Measurements from ENCODE around the gene NR4A1. TPM values are rescaled to one million over a fixed set of nuclear protein-coding genes. Genes with fewer than 3 reads are reported as not detected.

The NR4A1 gene
- 9.3 TPM for polyA plus RNA-seq

- Mint-ChIP-seq H3K36me3 (no peaks in the 10 kb centered on the region), H3K4me1 (peaks cover 13 to 21% (median 20%) of the 10 kb centered on the region in 3 donors), H3K9me3 (no peaks in the 10 kb centered on the region), H3K4me3 (peak within 1 kb of the TSS; percentile 93 to 97 (median 96)), H3K27ac (peak within 1 kb of the TSS; percentile 97 to 98 (median 98)), H3K27me3 (no peaks in the 10 kb centered on the region)
Observed at GRCh38 chr12:52050758-52051541, at the start of gene NR4A1. Gene NR4A1 (plus strand): TSS chr12:52051442. CDS start chr12:52054329, 2,887 bp downstream.

DNA sequence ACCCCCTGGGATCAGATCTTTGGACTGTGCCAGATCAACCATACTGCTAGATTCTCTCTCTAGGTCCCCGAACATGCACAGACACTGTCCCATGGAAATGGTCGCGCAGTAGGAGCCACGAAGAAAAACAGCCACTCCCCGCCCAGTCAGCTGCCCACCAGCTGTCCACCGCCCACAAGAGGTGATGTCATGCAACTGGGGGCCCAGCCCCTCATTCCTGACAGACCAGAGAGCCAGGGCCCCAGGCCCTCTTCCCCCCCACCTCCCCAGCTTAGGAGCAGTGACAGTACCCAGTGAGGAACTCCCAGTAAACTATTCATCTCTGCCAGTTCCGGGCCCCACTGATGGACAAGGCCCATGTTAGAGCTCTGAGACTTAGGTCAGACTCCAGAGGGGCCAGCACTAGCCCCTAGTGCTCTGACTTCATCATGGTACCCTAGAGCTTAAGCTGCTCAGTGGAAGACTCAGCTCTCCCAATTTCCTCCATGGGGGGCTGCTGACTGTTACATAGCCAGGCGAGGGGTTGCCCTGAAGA is 48.2 kb upstream of the NR4A1 start:
- Mint-ChIP-seq H3K36me3 (no peaks in the 10 kb centered on the region), H3K27ac (peak overlapping the region in 2 of 3 donors; percentile 46 to 81), H3K27me3 (peaks cover 2% of the 10 kb centered on the region), H3K9me3 (no peaks in the 10 kb centered on the region), H3K4me1 (peaks cover 6 to 14% (median 11%) of the 10 kb centered on the region in 3 donors), H3K4me3 (peak overlapping the region in 1 of 4 donors; percentile 16)

GRCh38 chr12:52003591-52003990 is 47.7 kb upstream of the NR4A1 start:
- Mint-ChIP-seq H3K4me3 (peak overlapping the region in 1 of 4 donors; percentile 16), H3K9me3 (no peaks in the 10 kb centered on the region), H3K4me1 (peaks cover 9 to 15% (median 14%) of the 10 kb centered on the region in 3 donors), H3K27ac (peak overlapping the region in 2 of 3 donors; percentile 46 to 81), H3K27me3 (peaks cover 4% of the 10 kb centered on the region), H3K36me3 (peaks cover 3% of the 10 kb centered on the region)

- no peaks in the 10 kb centered on the region for H3K9me3 Mint-ChIP-seq
- peak overlapping the region in 2 of 3 donors; percentile 47 to 81 for H3K27ac Mint-ChIP-seq
- peak overlapping the region in 1 of 4 donors; percentile 31 for H3K4me3 Mint-ChIP-seq
- peaks cover 9 to 16% (median 14%) of the 10 kb centered on the region in 3 donors for H3K4me1 Mint-ChIP-seq
- H3K36me3 Mint-ChIP-seq: peaks cover 3% of the 10 kb centered on the region
- peaks cover 4% of the 10 kb centered on the region for H3K27me3 Mint-ChIP-seq
Observed at GRCh38 chr12:52004042-52004648, 47.1 kb upstream of the NR4A1 start.

GRCh38 chr12:52005218-52005902 is 45.9 kb upstream of the NR4A1 start:
- H3K27me3 Mint-ChIP-seq: peaks cover 4% of the 10 kb centered on the region
- H3K27ac Mint-ChIP-seq: peak overlapping the region; percentile 88 to 98 (median 97)
- peaks cover 9 to 19% (median 14%) of the 10 kb centered on the region in 3 donors for H3K4me1 Mint-ChIP-seq
- peaks cover 3% of the 10 kb centered on the region for H3K36me3 Mint-ChIP-seq
- H3K9me3 Mint-ChIP-seq: no peaks in the 10 kb centered on the region
- peak overlapping the region; percentile 69 to 92 (median 86) for H3K4me3 Mint-ChIP-seq

DNA sequence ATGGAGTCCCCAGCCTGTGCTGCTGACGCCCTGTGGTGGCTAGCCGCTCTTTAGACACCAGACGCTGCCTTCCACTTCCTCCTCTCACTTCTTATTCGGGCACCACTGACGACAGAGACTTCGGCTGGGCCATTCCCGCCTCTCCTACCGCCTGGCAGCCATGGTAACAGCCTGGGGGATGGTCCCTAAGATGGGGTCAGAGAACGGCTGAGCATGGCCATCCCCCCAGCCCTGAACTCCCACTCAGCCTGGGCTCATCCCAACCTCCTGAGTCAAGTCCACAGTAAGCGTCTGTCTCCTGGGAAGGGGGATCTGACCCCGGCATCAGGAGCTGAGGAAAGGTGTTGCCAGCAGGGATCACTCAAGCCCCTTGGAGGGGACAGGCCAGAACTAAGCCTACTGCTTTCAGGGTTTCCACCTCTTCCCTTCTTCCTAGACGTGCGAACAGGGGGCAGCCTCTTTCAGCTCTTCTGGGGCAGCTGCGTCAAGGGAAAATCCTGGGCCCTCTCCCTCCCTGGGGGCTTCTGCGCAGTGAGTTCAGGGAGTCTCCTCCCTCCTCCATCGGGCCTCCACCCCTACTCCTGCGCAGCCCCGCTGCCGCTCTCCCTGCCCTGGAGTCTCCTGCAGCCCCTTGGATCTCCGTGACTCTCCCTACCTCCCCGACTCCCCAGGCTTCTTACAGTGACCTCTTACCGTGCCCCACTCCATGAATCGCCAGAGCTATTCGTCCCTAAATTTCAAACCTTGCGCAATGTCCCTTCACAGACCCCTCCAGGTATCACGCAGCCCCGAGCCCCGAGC is 45.1 kb upstream of the NR4A1 start:
- Mint-ChIP-seq H3K9me3 (no peaks in the 10 kb centered on the region), H3K4me1 (peaks cover 12 to 19% (median 14%) of the 10 kb centered on the region in 3 donors), H3K27ac (peak overlapping the region; percentile 88 to 98 (median 97)), H3K27me3 (peaks cover 4% of the 10 kb centered on the region), H3K4me3 (peak overlapping the region; percentile 69 to 92 (median 86)), H3K36me3 (peaks cover 3% of the 10 kb centered on the region)

- Mint-ChIP-seq H3K27me3 (peaks cover 4% of the 10 kb centered on the region), H3K4me1 (peaks cover 14 to 19% (median 14%) of the 10 kb centered on the region in 3 donors), H3K9me3 (no peaks in the 10 kb centered on the region), H3K27ac (peak within 1 kb of the TSS; percentile 88 to 99 (median 97)), H3K36me3 (peaks cover 4% of the 10 kb centered on the region), H3K4me3 (peak within 1 kb of the TSS; percentile 69 to 98 (median 95))
Observed at GRCh38 chr12:52006726-52007157, 44.5 kb upstream of the NR4A1 start, which contains the start of gene TAMALIN. Gene TAMALIN (plus strand): TSS chr12:52006946. CDS start chr12:52007020, 74 bp downstream.

DNA sequence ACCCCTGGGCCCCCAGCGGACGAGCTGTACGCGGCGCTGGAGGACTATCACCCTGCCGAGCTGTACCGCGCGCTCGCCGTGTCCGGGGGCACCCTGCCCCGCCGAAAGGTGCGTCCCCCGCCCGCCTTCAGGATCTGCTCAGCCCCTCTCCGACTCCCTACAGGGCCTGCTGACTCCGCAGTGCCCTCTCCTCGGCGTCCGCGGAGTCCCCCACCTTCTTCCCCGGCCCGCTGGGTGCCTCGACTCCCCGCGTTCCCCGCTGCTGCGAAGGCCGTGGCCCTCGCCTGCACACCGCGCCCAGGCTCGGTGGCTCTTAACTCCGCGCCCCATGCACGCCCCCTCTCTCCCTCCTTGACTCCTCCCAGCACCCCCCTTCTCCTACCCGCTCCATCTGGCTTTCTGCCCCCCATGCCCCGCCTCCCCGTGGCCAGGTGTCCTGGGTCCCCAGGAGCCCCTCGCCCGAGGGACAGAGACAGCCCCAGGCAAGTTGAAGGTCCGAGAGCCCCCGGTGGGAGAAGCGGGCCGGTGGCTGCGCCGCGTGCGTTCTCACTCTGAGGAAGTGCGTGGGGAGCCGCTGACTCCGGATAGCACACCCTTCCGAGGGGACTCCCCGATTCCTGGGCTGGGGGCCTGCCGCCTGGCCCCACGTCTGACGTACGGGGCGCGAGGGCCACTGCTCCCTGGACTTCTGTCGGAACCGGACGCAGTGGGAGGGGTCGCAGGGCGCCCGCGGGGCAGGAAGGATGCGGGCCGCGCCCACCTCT is 43.9 kb upstream of the NR4A1 start:
- peaks cover 4% of the 10 kb centered on the region for H3K27me3 Mint-ChIP-seq
- H3K27ac Mint-ChIP-seq: peak overlapping the region; percentile 88 to 99 (median 97)
- H3K9me3 Mint-ChIP-seq: no peaks in the 10 kb centered on the region
- H3K4me3 Mint-ChIP-seq: peak overlapping the region; percentile 69 to 98 (median 95)
- peaks cover 14 to 19% (median 14%) of the 10 kb centered on the region in 3 donors for H3K4me1 Mint-ChIP-seq
- H3K36me3 Mint-ChIP-seq: peaks cover 4% of the 10 kb centered on the region

DNA sequence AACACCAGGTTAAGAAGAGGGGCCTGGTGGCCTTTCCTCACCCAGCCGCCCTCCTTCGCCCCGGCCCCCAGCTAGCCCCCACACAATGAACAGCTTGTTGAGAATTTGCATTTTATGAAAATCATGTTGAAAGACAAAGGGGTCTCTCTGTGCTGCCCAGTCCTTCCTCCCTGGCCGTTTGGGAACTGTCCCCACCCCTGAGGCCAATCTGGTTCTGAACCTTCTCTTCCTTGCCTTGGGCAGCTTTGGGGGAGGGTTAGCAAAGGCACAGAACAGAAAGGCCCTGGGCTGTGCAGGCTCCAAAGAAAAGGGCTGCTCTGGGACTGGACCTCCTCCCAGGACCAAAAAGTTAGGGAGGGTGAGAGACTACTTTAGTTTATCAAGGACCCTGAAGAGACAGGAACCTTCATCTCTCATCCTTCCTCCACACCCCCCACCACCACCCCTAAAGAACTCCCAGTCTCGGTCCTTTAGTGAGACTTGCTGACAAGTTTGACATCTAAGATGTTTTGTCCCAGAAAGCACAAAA is 43.2 kb upstream of the NR4A1 start:
- H3K9me3 Mint-ChIP-seq: no peaks in the 10 kb centered on the region
- peaks cover 4% of the 10 kb centered on the region for H3K27me3 Mint-ChIP-seq
- peaks cover 14 to 19% (median 14%) of the 10 kb centered on the region in 3 donors for H3K4me1 Mint-ChIP-seq
- peak overlapping the region; percentile 88 to 99 (median 97) for H3K27ac Mint-ChIP-seq
- peaks cover 4% of the 10 kb centered on the region for H3K36me3 Mint-ChIP-seq
- peak overlapping the region; percentile 69 to 98 (median 95) for H3K4me3 Mint-ChIP-seq

DNA sequence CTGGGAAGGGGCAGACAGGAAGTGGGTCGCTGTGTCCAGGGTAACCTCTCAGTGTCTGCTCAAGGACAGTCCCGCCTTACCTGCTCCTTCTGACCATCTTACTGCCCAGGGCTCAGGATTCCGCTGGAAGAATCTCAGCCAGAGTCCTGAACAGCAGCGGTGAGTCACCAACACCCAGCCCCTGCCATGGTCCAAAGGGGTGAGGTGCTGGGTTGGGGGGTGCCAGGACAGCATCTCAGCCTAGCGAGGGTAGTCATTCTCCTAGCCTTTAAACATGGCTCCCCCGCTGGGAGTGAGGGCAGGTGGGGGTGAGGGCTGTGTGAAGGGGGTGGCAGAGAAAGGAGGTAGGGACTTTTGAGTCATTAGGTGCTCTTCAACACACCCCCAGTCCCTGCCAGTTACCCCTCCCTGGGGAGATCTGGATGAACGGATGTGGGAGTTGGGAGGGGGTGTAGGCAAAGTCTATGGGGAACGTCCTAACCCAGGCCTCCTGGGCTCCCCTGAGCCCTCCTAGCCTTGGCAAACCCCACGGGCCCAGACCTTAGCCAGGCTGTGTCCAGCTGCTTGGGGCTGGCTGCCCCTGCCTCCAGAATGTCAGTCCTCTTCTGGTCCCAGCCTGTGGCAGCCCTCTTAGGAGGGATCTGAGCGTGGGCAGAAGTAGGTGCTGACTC is 42.0 kb upstream of the NR4A1 start:
- peaks cover 4% of the 10 kb centered on the region for H3K27me3 Mint-ChIP-seq
- peak overlapping the region in 3 of 4 donors; percentile 51 to 98 (median 69) for H3K4me3 Mint-ChIP-seq
- no peaks in the 10 kb centered on the region for H3K9me3 Mint-ChIP-seq
- peak overlapping the region; percentile 31 to 88 (median 85) for H3K27ac Mint-ChIP-seq
- H3K36me3 Mint-ChIP-seq: peaks cover 4% of the 10 kb centered on the region
- peaks cover 14 to 19% (median 19%) of the 10 kb centered on the region in 3 donors for H3K4me1 Mint-ChIP-seq

- Mint-ChIP-seq H3K4me1 (peaks cover 12 to 21% (median 17%) of the 10 kb centered on the region in 3 donors), H3K4me3 (peak overlapping the region in 1 of 4 donors; percentile 69), H3K36me3 (peaks cover 4% of the 10 kb centered on the region), H3K27ac (peak overlapping the region; percentile 62 to 88 (median 80)), H3K9me3 (no peaks in the 10 kb centered on the region), H3K27me3 (peaks cover 4% of the 10 kb centered on the region)
Observed at GRCh38 chr12:52010152-52010622, 41.1 kb upstream of the NR4A1 start.
